Immature natural killer cell (primary cell): ENCODE data around the gene MRPL21. TPM values are rescaled to one million over a fixed set of nuclear protein-coding genes. Genes with fewer than 3 reads are reported as not detected.
"Not testable (repeated sequence)": the region's sequence is repeated elsewhere in the genome, so short reads cannot be mapped to it uniquely, and the experiment has no call there.

Source experiments
- DNase-seq, 3 donors: peaks; one replicate each; pipeline ENCODE4 v3.0.0; 2022; ENCODE audit warnings: mixed read lengths in 1 of 3
- H3K27ac Mint-ChIP-seq, 6 donors: one replicate each; pipeline ENCODE4 v1.8.0; 2020; ENCODE audit warnings: mixed read lengths in 6 of 6, mild to moderate bottlenecking in 5 of 6, inconsistent platforms in 4 of 6, moderate library complexity in 3 of 6
- H3K27me3 Mint-ChIP-seq, 3 donors: one replicate each; pipeline ENCODE4 v1.8.0; 2020 to 2021; ENCODE audit warnings: low read depth in 3 of 3, mild to moderate bottlenecking in 3 of 3, mixed read lengths in 3 of 3, moderate library complexity in 3 of 3, inconsistent platforms in 1 of 3
- H3K36me3 Mint-ChIP-seq, 3 donors: one replicate each; pipeline ENCODE4 v1.8.0; 2020; ENCODE audit warnings: mixed read lengths in 3 of 3, inconsistent platforms in 2 of 3, mild to moderate bottlenecking in 2 of 3
- H3K4me1 Mint-ChIP-seq, 2 donors: one replicate each; pipeline ENCODE4 v1.8.0; 2020; ENCODE audit warnings: inconsistent platforms in 2 of 2, mild to moderate bottlenecking in 2 of 2, mixed read lengths in 2 of 2, moderate library complexity in 1 of 2
- H3K4me3 Mint-ChIP-seq, 5 donors: one replicate each; pipeline ENCODE4 v1.8.0; 2020; ENCODE audit warnings: mild to moderate bottlenecking in 5 of 5, mixed read lengths in 5 of 5, inconsistent platforms in 3 of 5, moderate library complexity in 3 of 5
- H3K9me3 Mint-ChIP-seq, 6 donors: one replicate each; pipeline ENCODE4 v1.8.0; 2020; ENCODE audit warnings: mild to moderate bottlenecking in 6 of 6, mixed read lengths in 6 of 6, inconsistent platforms in 4 of 6, moderate library complexity in 3 of 6
- polyA plus RNA-seq, 3 donors: library from polyadenylated mRNA; unstranded; fragments of 300-500 nt; fragmentation: Illumina TruSeq; gene quantifications; one replicate each; pipeline ENCODE4 v1.2.3, GENCODE V29; 2021

The MRPL21 gene
- polyA plus RNA-seq, 3 donors from 2014 or later: 94.3 to 145 (median 117) TPM

DNA sequence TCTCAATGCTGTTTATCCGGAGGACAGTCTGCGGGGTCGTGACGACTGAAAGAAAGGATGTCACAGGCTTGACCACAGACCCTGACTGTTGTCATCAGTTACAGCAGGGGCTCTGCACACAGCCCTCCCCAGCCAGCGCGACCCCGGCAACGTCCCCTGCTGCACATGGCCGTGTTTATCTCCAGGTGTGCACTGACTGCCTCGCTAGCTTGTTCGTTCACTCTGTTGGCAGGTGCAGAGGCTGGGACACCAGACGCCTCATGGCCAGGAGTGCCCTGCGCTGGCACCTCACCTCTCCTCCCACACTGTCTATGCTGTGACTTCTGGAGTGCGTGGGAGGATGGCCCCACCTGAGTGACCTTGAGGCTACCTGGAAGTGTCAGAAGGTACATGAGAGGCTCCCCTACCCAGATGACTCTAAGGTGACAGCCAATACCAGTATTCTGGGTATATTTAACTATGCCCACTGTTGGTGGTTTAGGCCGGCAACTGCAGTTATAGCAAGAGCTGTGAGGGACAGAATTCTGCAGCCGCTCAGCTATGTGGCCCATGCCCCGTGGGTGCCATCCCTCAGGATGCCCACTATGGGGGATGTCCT lies 12.2 kb downstream of the MRPL21 start:
- H3K4me3 Mint-ChIP-seq: no peak overlapping the region
- no peaks in the 10 kb centered on the region for H3K9me3 Mint-ChIP-seq
- H3K27ac Mint-ChIP-seq: no peak overlapping the region
- no peaks in the 10 kb centered on the region for H3K4me1 Mint-ChIP-seq
- peaks cover 0 to under 1% (median 0%) of the 10 kb centered on the region in 3 donors for H3K27me3 Mint-ChIP-seq
- no peak for DNase-seq
- peaks cover 8 to 18% (median 8%) of the 10 kb centered on the region in 3 donors for H3K36me3 Mint-ChIP-seq

DNA sequence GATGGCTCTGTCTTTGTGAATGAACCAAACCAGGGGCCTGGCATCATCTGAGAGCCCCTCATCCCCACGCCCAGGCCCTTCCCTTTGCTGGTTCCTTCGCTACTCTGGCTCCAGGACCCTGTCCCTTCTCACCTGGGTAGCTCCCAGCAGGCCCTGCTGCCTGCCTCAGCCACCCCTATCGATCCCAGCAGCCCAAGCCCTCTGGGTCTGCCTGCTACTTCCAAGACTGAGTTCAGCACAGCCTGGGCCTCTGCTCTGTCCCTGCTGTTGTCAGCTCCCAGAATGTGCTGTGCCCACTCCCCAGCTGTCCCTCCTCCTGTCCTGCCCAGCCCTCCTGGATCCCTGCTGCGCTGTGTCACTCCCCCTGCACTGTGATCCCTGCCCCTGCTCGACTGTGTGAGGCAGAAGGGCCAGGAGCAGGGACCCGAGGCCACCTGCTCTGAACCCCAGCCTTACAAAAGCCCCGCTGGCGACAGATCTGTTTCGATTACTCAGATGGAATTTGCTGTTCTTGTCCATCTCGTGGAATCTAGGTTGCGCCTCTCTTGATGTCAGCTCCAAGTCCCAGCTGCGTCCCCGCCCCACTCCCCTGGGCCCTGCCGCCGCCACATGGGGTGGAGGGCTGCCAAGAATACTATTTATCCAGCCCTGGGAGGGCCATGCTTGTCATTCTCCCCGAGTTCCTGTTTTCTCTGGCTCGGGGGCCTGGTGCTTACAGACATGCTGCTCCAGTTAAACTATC lies 13.0 kb downstream of the MRPL21 start:
- Mint-ChIP-seq H3K4me1 (no peaks in the 10 kb centered on the region), H3K27ac (peak overlapping the region in 1 of 6 donors; percentile 45), H3K36me3 (peaks cover 8 to 18% (median 8%) of the 10 kb centered on the region in 3 donors), H3K9me3 (no peaks in the 10 kb centered on the region), H3K27me3 (peaks cover 0 to 1% (median 0%) of the 10 kb centered on the region in 3 donors), H3K4me3 (no peak overlapping the region)
- no peak for DNase-seq

DNA sequence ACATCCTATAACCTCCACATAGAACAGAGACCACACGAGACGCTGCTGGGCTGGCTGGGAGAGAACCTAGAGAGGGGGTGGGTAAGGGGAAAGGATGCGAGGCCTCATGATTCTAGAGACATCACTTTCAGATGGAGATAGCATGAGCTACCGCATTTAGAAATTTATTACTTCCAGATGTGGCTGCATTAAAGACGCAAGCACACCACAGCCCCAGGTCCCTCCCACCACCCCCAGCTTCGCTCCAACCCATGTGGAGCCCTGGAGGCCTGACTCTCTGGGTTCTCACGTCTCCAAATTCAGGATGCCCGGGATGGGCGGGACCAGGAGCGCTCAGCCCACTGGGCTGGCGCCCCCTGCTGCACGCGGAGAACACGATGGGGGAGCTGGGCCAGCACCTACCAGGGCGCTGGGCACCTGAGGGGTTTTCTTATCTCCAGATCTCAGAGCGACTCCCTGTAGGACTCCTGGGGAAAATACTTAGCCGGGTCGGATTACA lies 13.6 kb downstream of the MRPL21 start:
- no peaks in the 10 kb centered on the region for H3K9me3 Mint-ChIP-seq
- no peak for DNase-seq
- no peak overlapping the region for H3K4me3 Mint-ChIP-seq
- H3K4me1 Mint-ChIP-seq: no peaks in the 10 kb centered on the region
- H3K27me3 Mint-ChIP-seq: peaks cover 0 to 1% (median 0%) of the 10 kb centered on the region in 3 donors
- peaks cover 8 to 18% (median 8%) of the 10 kb centered on the region in 3 donors for H3K36me3 Mint-ChIP-seq
- no peak overlapping the region for H3K27ac Mint-ChIP-seq

DNA sequence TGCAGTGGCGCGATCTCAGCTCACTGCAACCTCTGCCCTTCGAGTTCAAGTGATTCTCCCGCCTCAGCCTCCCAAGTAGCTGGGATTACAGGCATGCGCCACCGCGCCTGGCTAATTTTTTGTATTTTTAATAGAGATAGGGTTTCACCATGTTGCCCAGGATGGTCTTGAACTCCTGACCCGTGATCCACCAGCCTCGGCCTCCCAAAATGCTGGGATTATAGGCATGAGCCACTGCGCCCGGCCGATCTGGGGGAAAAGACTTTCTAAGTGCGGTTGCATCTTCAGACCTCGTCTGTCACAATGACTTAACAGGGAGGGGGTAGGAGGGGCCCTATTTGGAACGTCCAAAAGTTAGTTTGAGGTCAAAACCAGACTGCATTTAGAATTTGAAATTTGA lies 18.8 kb downstream of the MRPL21 start:
- H3K36me3 Mint-ChIP-seq, H3K27me3 Mint-ChIP-seq, DNase-seq, H3K27ac Mint-ChIP-seq, H3K4me3 Mint-ChIP-seq, H3K9me3 Mint-ChIP-seq, H3K4me1 Mint-ChIP-seq: not testable (repeated sequence)

DNA sequence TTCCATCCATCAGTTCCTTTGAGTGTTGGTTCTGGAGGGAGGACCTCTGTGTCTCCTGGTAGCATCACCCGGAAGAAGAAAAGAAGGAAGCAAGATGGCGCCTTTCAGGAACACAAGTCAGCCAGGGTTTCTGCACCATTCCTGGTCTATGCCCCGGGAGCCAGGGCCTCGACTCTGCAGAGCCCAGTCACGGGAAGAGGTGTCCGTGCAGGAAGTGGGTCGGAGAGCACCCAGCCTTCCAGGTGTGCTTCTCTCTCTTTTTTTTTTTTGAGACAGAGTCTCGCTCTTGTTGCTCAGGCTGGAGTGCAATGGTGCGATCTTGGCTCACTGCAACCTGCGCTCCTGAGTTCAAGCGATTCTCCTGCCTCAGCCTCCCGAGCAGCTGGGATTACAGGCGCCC lies 21.2 kb downstream of the MRPL21 start:
- no peak for DNase-seq
- Mint-ChIP-seq H3K9me3 (no peaks in the 10 kb centered on the region), H3K27ac (peak overlapping the region in 1 of 6 donors; percentile 40)

DNA sequence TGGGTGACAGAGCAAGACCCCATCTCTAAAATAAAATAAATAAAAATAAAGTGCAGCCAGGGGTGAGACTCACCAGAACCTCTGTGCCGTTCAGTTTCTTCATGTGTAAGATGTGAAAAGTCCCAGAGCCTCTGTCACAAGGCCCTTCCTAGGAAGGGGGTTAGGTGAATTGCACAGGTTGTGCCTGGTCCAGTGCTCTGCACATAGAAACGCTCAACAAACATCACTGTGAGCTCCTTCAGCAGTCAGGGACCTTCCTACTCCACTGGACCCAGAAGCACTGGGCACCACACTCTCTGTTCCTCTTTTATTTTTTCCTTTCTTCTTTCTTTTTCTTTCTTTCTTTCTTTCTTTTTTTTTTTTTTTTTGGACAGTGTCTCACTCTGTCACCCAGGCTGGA lies 22.3 kb downstream of the MRPL21 start:
- Mint-ChIP-seq H3K27me3 (peaks cover 0 to 3% (median 0%) of the 10 kb centered on the region in 3 donors), H3K4me3 (no peak overlapping the region), H3K36me3 (peaks cover 0 to 3% (median 0%) of the 10 kb centered on the region in 3 donors), H3K4me1 (no peaks in the 10 kb centered on the region), H3K27ac (no peak overlapping the region), H3K9me3 (no peaks in the 10 kb centered on the region)
- DNase-seq: no peak

More for the DNA sequence above, 21.2 kb downstream of the MRPL21 start:
- H3K4me3 Mint-ChIP-seq: no peak overlapping the region
- H3K4me1 Mint-ChIP-seq: no peaks in the 10 kb centered on the region
- peaks cover 0 to 3% (median 0%) of the 10 kb centered on the region in 3 donors for H3K36me3 Mint-ChIP-seq
- peaks cover 0 to 4% (median 0%) of the 10 kb centered on the region in 3 donors for H3K27me3 Mint-ChIP-seq

DNA sequence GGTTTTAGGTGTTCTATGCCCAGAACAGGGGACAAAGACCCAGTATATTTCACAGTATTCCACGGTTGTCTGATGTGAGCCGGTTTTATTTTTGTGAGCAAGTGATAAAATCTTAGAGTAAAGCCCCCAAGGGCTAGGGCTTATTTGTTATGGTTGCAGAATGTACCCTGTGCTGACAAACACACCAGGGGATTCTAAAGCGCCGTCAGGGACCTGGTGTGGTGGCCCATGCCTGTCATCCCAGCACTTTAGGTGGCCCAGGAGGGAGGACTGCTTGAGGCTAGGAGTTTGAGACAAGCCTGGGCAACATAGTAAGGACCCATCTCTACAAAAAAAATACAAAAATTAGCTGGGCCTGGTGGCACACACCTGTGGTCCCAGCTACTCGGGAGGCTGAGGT lies 22.8 kb downstream of the MRPL21 start:
- Mint-ChIP-seq H3K27me3 (peaks cover 0 to 3% (median 0%) of the 10 kb centered on the region in 3 donors), H3K4me1 (no peaks in the 10 kb centered on the region), H3K27ac (no peak overlapping the region), H3K4me3 (no peak overlapping the region), H3K9me3 (no peaks in the 10 kb centered on the region), H3K36me3 (peaks cover 0 to 3% (median 0%) of the 10 kb centered on the region in 3 donors)
- no peak for DNase-seq

DNA sequence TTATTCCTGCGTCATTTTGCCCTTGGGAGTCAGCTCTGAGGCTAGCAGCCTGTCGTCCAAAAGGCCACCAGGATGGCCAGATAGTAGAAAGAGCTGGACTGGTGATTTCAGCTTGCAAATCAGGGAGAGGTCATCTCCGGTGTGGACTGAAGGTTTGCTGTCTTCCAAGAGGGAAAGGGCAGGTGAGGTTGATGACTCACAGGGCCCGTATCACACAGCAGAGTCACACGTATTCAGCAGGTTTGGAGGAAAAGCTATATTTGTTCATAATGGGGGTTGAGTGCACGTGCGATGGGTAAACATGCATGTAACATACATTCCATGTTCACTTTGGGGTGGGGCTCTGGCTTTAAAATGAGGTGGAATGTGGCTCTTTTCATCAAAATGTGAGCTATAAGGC lies 25.6 kb downstream of the MRPL21 start:
- Mint-ChIP-seq H3K36me3 (peaks cover 0 to 3% (median 0%) of the 10 kb centered on the region in 3 donors), H3K27ac (no peak overlapping the region), H3K4me1 (no peaks in the 10 kb centered on the region), H3K9me3 (no peaks in the 10 kb centered on the region), H3K27me3 (peaks cover 0 to 3% (median 0%) of the 10 kb centered on the region in 3 donors), H3K4me3 (no peak overlapping the region)
- DNase-seq: no peak

DNA sequence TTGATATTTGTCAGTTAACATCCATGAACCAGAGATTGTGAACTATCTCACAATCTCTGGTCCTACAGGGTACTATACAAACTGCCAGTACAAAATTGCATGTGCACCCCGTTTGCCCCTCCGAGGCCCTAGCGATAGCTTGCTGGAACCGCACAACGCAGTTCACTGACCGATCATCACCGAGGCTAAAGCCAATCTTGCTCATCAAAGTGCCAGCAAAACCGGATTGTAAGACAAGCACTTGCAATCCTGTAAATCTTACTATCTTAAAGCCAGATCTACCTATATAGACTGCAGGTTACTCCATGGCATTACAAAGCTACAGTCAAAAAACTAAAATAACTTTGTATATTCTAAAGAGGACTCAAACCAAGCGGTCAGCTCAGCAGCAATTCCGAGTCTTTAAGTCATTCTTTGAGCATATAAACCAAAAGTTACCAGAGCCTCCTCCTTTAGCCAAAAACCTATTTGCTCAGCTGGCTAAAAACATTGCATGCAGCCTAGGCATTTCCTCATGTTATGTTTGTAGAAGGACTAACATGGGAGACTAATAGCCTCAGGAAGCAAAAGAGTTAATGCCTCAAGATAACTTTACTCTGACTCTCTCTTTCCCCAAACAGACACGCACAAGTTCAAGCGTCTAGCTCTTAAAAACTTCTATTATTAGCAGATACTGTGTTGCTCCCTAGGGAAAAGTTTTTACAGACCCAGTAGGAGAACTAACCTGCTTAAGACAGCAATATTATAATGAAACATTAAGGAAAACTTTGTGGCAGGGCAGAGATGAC lies 31.2 kb downstream of the MRPL21 start:
- H3K36me3 Mint-ChIP-seq: no peaks in the 10 kb centered on the region
- H3K9me3 Mint-ChIP-seq: no peaks in the 10 kb centered on the region
- no peak overlapping the region for H3K4me3 Mint-ChIP-seq
- H3K4me1 Mint-ChIP-seq: peaks cover 13 to 16% of the 10 kb centered on the region in 2 donors
- peaks cover 2 to 6% (median 4%) of the 10 kb centered on the region in 3 donors for H3K27me3 Mint-ChIP-seq
- H3K27ac Mint-ChIP-seq: no peak overlapping the region
- DNase-seq: no peak

DNA sequence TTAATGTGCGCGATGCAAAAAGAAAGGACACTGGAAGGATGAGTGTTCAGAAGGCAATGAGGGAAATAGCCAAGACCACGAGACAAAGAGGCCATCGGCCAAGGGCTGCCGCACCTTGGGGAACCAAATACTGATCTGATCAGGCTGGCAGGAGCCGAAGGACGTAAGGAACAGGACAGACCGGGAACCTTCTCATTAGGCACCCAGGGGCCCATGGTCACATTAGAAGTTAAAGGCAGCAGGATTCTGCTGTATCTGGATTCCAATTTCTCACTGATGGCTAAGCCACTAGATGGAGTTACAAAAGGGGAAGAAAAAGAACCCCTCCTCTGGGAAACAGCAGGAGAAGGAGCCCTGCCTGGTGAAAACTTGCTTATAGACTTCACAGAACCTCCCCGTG lies 33.2 kb downstream of the MRPL21 start:
- Mint-ChIP-seq H3K9me3 (no peaks in the 10 kb centered on the region), H3K4me3 (peak overlapping the region; percentile 75 to 89 (median 88)), H3K27me3 (peaks cover 2 to 6% (median 6%) of the 10 kb centered on the region in 3 donors), H3K27ac (peak overlapping the region in 2 of 6 donors; percentile 73 to 74), H3K4me1 (peaks cover 13 to 16% of the 10 kb centered on the region in 2 donors), H3K36me3 (no peaks in the 10 kb centered on the region)
- no peak for DNase-seq

DNA sequence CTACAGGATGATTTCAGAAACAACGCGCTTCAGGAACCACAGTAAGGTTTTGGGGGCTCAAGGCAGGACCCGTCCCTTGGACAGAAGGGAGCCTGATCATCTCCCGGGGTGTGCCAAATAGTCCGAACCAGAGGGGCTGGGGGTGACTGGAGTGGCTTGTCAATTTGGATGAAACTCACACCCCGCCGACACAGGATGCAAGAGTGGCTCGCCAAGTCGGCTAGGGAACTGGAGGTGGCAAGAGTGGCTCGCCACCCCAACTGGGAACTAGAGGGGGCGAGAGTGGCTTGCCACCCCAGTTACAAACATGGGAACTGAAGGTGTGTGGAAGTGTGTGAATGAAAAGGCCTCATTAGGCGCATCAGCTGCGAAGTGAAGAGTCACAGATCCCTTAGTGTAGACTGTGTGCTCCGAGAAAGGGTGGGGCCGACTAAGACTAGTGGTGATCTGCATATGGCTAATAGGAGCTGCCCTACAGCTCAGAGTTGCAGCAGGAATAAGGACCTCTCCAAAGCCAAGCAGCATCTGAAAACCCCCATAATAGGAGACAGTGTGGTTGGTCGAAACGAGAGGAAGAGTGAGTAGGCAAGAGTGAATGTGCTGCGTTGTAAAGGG lies 35.3 kb downstream of the MRPL21 start:
- Mint-ChIP-seq H3K27me3 (peaks cover 2 to 8% (median 6%) of the 10 kb centered on the region in 3 donors), H3K4me3 (peak overlapping the region in 4 of 5 donors; percentile 11 to 31 (median 19)), H3K36me3 (peaks cover 0 to 2% (median 2%) of the 10 kb centered on the region in 3 donors), H3K4me1 (peaks cover 13 to 16% of the 10 kb centered on the region in 2 donors), H3K27ac (no peak overlapping the region), H3K9me3 (peaks cover 0 to 5% (median 0%) of the 10 kb centered on the region in 6 donors)
- DNase-seq: no peak

DNA sequence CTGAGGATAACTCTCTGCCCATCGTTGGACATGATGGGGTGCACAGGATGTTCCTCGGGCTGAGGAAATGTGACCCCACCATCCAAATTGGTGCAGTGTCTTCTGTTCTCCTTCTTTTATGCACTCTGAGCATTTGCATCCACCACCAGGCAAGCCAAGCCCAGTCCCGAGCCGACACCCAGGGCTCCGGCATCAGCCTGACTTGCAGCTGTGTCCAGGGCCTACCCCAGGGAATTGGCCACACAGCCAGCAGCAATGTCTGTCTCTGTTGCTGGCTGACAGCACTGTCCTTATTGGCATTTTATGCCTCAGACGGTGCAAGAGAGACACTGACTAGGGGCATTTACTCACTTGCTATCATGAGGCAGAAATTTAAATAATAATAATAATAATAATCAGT lies 36.6 kb downstream of the MRPL21 start:
- H3K36me3 Mint-ChIP-seq: peaks cover 0 to 6% (median 6%) of the 10 kb centered on the region in 3 donors
- peaks cover 2 to 8% (median 6%) of the 10 kb centered on the region in 3 donors for H3K27me3 Mint-ChIP-seq
- DNase-seq: no peak
- no peak overlapping the region for H3K4me3 Mint-ChIP-seq
- peaks cover 13 to 16% of the 10 kb centered on the region in 2 donors for H3K4me1 Mint-ChIP-seq
- no peak overlapping the region for H3K27ac Mint-ChIP-seq
- peaks cover 0 to 5% (median 0%) of the 10 kb centered on the region in 6 donors for H3K9me3 Mint-ChIP-seq

DNA sequence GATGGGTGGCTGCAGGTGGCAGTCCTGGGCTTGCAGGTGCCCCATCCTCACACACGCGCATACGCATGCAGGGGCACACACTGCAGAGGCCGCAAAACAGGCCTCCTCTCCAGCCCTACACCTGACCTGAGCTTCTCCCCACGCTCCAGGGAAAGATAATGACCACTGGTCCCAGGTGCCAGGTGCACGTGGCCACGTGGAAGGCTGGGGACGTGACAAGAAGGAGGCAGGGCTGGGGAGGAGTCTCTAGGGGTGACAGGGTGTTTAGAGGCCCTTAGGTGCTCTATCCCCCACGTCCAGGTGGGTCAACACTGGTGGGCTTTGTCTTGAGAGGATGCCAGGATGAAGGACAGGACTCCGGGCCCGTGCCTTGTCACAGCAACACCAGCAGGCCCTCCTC lies 38.4 kb downstream of the MRPL21 start:
- H3K4me3 Mint-ChIP-seq: no peak overlapping the region
- peaks cover 0 to 5% (median 0%) of the 10 kb centered on the region in 6 donors for H3K9me3 Mint-ChIP-seq
- H3K4me1 Mint-ChIP-seq: peaks cover 11 to 12% of the 10 kb centered on the region in 2 donors
- H3K36me3 Mint-ChIP-seq: peaks cover 0 to 6% (median 6%) of the 10 kb centered on the region in 3 donors
- H3K27ac Mint-ChIP-seq: no peak overlapping the region
- no peak for DNase-seq
- H3K27me3 Mint-ChIP-seq: peaks cover 2 to 6% (median 5%) of the 10 kb centered on the region in 3 donors
